H9 (cell line): ENCODE data around the gene FLG2. TPM values are rescaled to one million over a fixed set of nuclear protein-coding genes. Genes with fewer than 3 reads are reported as not detected.

Source experiments
- DNase-seq: peaks from one replicate; pipeline ENCODE4 v3.0.0-alpha.2; 2017
- H2AFZ ChIP-seq: one replicate; pipeline ENCODE4 v1.6.1; 2013; ENCODE audit warnings: mild to moderate bottlenecking, low read length, control low read depth, moderate library complexity
- H2AK5ac ChIP-seq: 2 replicates; pipeline ENCODE4 v1.6.1; 2013; ENCODE audit warnings: low read length, control low read depth, mixed read lengths; ENCODE audit not compliant: insufficient read length
- H2BK120ac ChIP-seq: one replicate; pipeline ENCODE4 v1.6.1; 2013; ENCODE audit warnings: low read depth, mild to moderate bottlenecking, low read length, control low read depth, inconsistent platforms; ENCODE audit not compliant: poor library complexity, severe bottlenecking
- H2BK12ac ChIP-seq: 2 replicates; pipeline ENCODE4 v1.6.1; 2013; ENCODE audit warnings: low read length, control low read depth, mixed read lengths, low read depth; ENCODE audit not compliant: insufficient read length
- H2BK15ac ChIP-seq: 2 replicates; pipeline ENCODE4 v1.6.1; 2013; ENCODE audit warnings: low read depth, low read length, control low read depth
- H2BK20ac ChIP-seq: one replicate; pipeline ENCODE4 v1.6.1; 2013; ENCODE audit warnings: low read depth, mild to moderate bottlenecking, low read length, control low read depth, inconsistent platforms; ENCODE audit not compliant: poor library complexity, severe bottlenecking
- H2BK5ac ChIP-seq: 2 replicates; pipeline ENCODE4 v1.6.1; 2013; ENCODE audit warnings: low read length, control low read depth, mixed read lengths; ENCODE audit not compliant: insufficient read length
- H3K14ac ChIP-seq: 2 replicates; pipeline ENCODE4 v1.6.1; 2013; ENCODE audit warnings: low read length, control low read depth; ENCODE audit not compliant: insufficient read depth
- H3K18ac ChIP-seq: 2 replicates; pipeline ENCODE4 v1.6.1; 2013; ENCODE audit warnings: low read depth, mild to moderate bottlenecking, mixed read lengths, low read length, control low read depth; ENCODE audit not compliant: insufficient read length
- H3K23ac ChIP-seq: 2 replicates; pipeline ENCODE4 v1.6.1; 2013; ENCODE audit warnings: low read length, control low read depth, mixed read lengths, low read depth; ENCODE audit not compliant: insufficient read length
- H3K23me2 ChIP-seq: 2 replicates; pipeline ENCODE4 v1.6.1; 2013; ENCODE audit warnings: low read depth, mild to moderate bottlenecking, mixed read lengths, low read length, control low read depth; ENCODE audit not compliant: insufficient read length, poor library complexity, severe bottlenecking
- H3K27ac ChIP-seq: 2 replicates; pipeline ENCODE4 v1.5.1; 2013; ENCODE audit warnings: low read length, control low read depth, mixed read lengths, low read depth; ENCODE audit not compliant: insufficient read length
- H3K27me3 ChIP-seq: 2 replicates; pipeline ENCODE4 v1.6.1; 2013; ENCODE audit warnings: low read length, control low read depth, inconsistent platforms; ENCODE audit not compliant: insufficient read depth
- H3K4ac ChIP-seq: 2 replicates; pipeline ENCODE4 v1.6.1; 2013; ENCODE audit warnings: low read depth, mild to moderate bottlenecking, control low read depth, inconsistent platforms, low read length, moderate library complexity
- H3K4me1 ChIP-seq: 2 replicates; pipeline ENCODE4 v1.6.1; 2013; ENCODE audit warnings: low read length, control low read depth, inconsistent platforms; ENCODE audit not compliant: insufficient read depth
- H3K4me2 ChIP-seq: 2 replicates; pipeline ENCODE4 v1.6.1; 2013; ENCODE audit warnings: low read length, control low read depth, mixed read lengths; ENCODE audit not compliant: insufficient read length, insufficient read depth
- H3K56ac ChIP-seq: 2 replicates; pipeline ENCODE4 v1.6.1; 2013; ENCODE audit warnings: low read depth, mild to moderate bottlenecking, mixed read lengths, low read length, control low read depth; ENCODE audit not compliant: insufficient read length
- H3K79me1 ChIP-seq: 2 replicates; pipeline ENCODE4 v1.6.1; 2013; ENCODE audit warnings: low read depth, mild to moderate bottlenecking, moderate library complexity, low read length, control low read depth, inconsistent platforms; ENCODE audit not compliant: insufficient read depth, poor library complexity, severe bottlenecking
- H3K79me2 ChIP-seq: 2 replicates; pipeline ENCODE4 v1.6.1; 2013; ENCODE audit warnings: low read length, control low read depth, inconsistent platforms; ENCODE audit not compliant: insufficient read depth
- H3K9ac ChIP-seq: 2 replicates; pipeline ENCODE4 v1.6.1; 2013; ENCODE audit warnings: low read length, control low read depth, mixed read lengths; ENCODE audit not compliant: insufficient read length; ENCODE audit errors: extremely low read depth
- H3K9me3 ChIP-seq: one replicate; pipeline ENCODE4 v1.6.1; 2013; ENCODE audit warnings: low read depth, low read length, inconsistent platforms; ENCODE audit not compliant: control insufficient read depth
- H3T11ph ChIP-seq: one replicate; pipeline ENCODE4 v1.6.1; 2013; ENCODE audit warnings: mild to moderate bottlenecking, low read length, control low read depth, inconsistent platforms
- H4K20me1 ChIP-seq: one replicate; pipeline ENCODE4 v1.6.1; 2013; ENCODE audit not compliant: control insufficient read depth, insufficient read length, insufficient read depth
- H4K5ac ChIP-seq: 2 replicates; pipeline ENCODE4 v1.6.1; 2013; ENCODE audit warnings: low read depth, mild to moderate bottlenecking, mixed read lengths, low read length, control low read depth; ENCODE audit not compliant: insufficient read length
- H4K8ac ChIP-seq: replicated peaks from 2 replicates; pipeline ENCODE4 v1.6.1; 2013; ENCODE audit warnings: low read length, control low read depth, mixed read lengths, low read depth; ENCODE audit not compliant: insufficient read length
- H4K91ac ChIP-seq: 2 replicates; pipeline ENCODE4 v1.6.1; 2013; ENCODE audit warnings: low read depth, mild to moderate bottlenecking, moderate library complexity, mixed read lengths, low read length, control low read depth; ENCODE audit not compliant: insufficient read length
- H3K27ac Mint-ChIP-seq, 3 experiments: 2 replicates in 2 of 3; 3 replicates in 1 of 3; pipeline ENCODE4 v1.8.0; 2020 to 2021; ENCODE audit warnings: mixed read lengths in 3 of 3, mild to moderate bottlenecking in 1 of 3, moderate library complexity in 1 of 3
- H3K27me3 Mint-ChIP-seq: 2 replicates; pipeline ENCODE4 v1.8.0; 2021; ENCODE audit warnings: low read depth, mild to moderate bottlenecking, moderate library complexity, mixed read lengths
- H3K36me3 Mint-ChIP-seq, 3 experiments: 2 replicates in 2 of 3; 3 replicates in 1 of 3; pipeline ENCODE4 v1.8.0; 2020 to 2021; ENCODE audit warnings: low read depth in 3 of 3, mixed read lengths in 3 of 3; ENCODE audit not compliant: insufficient read depth in 1 of 3
- H3K4me1 Mint-ChIP-seq, 2 experiments: 2 replicates each; pipeline ENCODE4 v1.8.0; 2020; ENCODE audit warnings: mixed read lengths in 2 of 2
- H3K4me3 Mint-ChIP-seq, 2 experiments: 2 replicates in 1 of 2; 3 replicates in 1 of 2; pipeline ENCODE4 v1.8.0; 2020 to 2021; ENCODE audit warnings: mild to moderate bottlenecking in 2 of 2, mixed read lengths in 2 of 2, moderate library complexity in 1 of 2
- H3K9me3 Mint-ChIP-seq, 2 experiments: 2 replicates in 1 of 2; 3 replicates in 1 of 2; pipeline ENCODE4 v1.8.0; 2020; ENCODE audit warnings: mild to moderate bottlenecking in 2 of 2, mixed read lengths in 2 of 2, moderate library complexity in 1 of 2
- WGBS: extraction: QIAGEN DNeasy Blood & Tissue Kit; methylation state at CpG from one replicate; pipeline ENCODE4 v1.1.7; 2013; ENCODE audit warnings: missing lambda C conversion rate, low lambda C conversion rate, mixed read lengths; ENCODE audit not compliant: insufficient read length; ENCODE audit errors: extremely low coverage; 5-methylcytosine and 5-hydroxymethylcytosine counted together
- total RNA-seq: library from RNA; stranded (reverse); gene quantifications from 2 replicates; pipeline ENCODE4 v1.2.1, GENCODE V29; 2021
- TF ChIP-seq, protein P1 (sequence below): fragments of 200-600 bp; sonication (generic); conservative IDR thresholded peaks from 3 replicates; pipeline ENCODE4 v1.8.0; 2021; ENCODE audit warnings: antibody characterized with exemption, mild to moderate bottlenecking

FLG2 gene
- total RNA-seq, 1 experiment from 2014 or later, result not detected

DNA sequence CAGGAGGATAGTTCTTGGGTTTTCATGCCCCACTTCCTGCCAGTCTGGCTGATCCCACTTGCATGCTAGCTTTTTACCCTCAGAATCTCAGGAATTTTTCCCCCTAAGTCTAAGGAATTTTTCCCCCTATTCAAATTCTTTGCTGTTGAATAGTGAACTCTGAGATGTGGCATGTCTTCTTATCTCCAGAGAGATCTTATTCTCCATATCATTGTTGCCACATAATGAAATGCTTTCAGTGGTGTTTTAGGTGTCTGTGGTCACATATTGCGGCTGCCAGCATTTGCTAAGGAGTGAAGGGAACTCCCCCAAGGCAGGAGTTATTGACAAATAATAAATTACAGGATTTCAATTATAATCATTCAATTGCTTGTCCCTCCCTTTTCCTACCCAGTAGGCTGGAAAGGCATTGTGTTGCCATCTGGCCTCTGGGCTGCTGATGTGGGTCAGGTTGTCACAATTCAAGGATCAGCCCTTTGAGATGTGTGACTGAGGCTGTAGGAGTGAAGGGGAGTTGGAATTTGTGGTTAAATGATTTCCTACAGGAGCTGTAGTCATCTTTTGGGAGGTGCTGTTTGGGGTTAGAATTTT is 30.9 kb downstream of the FLG2 start:
- no peak overlapping the region for H3K56ac ChIP-seq
- no peaks in the 10 kb centered on the region for H3K79me1 ChIP-seq
- H3K4ac ChIP-seq, result no peak overlapping the region
- no CpG with 5 or more reads among the region's 1 CpG for WGBS
- no peak overlapping the region for H2BK15ac ChIP-seq
- Mint-ChIP-seq H3K27ac (no peak overlapping the region), H3K36me3 (peaks cover 0 to 6% (median 2%) of the 10 kb centered on the region in 3 experiments; a peak in 5 of 7 replicates), H3K27me3 (no peaks in the 10 kb centered on the region), H3K9me3 (peaks cover 16 to 47% of the 10 kb centered on the region in 2 experiments), H3K4me1 (no peaks in the 10 kb centered on the region), H3K4me3 (no peak overlapping the region)
- H4K91ac ChIP-seq, result no peak overlapping the region
- no peak overlapping the region for H3K18ac ChIP-seq
- H3K4me2 ChIP-seq, result no peak overlapping the region
- TF ChIP-seq, protein P1, sequence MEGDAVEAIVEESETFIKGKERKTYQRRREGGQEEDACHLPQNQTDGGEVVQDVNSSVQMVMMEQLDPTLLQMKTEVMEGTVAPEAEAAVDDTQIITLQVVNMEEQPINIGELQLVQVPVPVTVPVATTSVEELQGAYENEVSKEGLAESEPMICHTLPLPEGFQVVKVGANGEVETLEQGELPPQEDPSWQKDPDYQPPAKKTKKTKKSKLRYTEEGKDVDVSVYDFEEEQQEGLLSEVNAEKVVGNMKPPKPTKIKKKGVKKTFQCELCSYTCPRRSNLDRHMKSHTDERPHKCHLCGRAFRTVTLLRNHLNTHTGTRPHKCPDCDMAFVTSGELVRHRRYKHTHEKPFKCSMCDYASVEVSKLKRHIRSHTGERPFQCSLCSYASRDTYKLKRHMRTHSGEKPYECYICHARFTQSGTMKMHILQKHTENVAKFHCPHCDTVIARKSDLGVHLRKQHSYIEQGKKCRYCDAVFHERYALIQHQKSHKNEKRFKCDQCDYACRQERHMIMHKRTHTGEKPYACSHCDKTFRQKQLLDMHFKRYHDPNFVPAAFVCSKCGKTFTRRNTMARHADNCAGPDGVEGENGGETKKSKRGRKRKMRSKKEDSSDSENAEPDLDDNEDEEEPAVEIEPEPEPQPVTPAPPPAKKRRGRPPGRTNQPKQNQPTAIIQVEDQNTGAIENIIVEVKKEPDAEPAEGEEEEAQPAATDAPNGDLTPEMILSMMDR, result no peak
- no peaks in the 10 kb centered on the region for H3K23me2 ChIP-seq
- H3K14ac ChIP-seq, result no peak overlapping the region
- no peak overlapping the region for H2AFZ ChIP-seq
- no peak overlapping the region for H2BK20ac ChIP-seq
- no peak overlapping the region for H4K8ac ChIP-seq
- no peak overlapping the region for H2AK5ac ChIP-seq
- H2BK12ac ChIP-seq, result no peak overlapping the region
- H3K4me1 ChIP-seq, result no peaks in the 10 kb centered on the region
- DNase-seq, result no peak
- no peaks in the 10 kb centered on the region for H3K27me3 ChIP-seq
- no peak overlapping the region for H2BK5ac ChIP-seq
- no peak overlapping the region for H3K9ac ChIP-seq
- no peaks in the 10 kb centered on the region for H4K20me1 ChIP-seq
- no peak overlapping the region for H3T11ph ChIP-seq
- no peak overlapping the region for H3K27ac ChIP-seq
- H3K9me3 ChIP-seq, result peaks cover 86% of the 10 kb centered on the region
- H2BK120ac ChIP-seq, result no peak overlapping the region
- no peak overlapping the region for H4K5ac ChIP-seq
- H3K79me2 ChIP-seq, result no peaks in the 10 kb centered on the region; the same call in 1 of the 2 replicates
- no peak overlapping the region for H3K23ac ChIP-seq
